Uterus (tissue), 2 donors: ENCODE data around the gene LGALS14.

Experiments used
- CTCF ChIP-seq, 4 experiments: fragments of 200-600 bp in 2 of 4; fragments of 450-650 bp in 2 of 4; sonication (generic) in 2 of 4; IDR thresholded peaks; one replicate each; pipeline ENCODE4 v1.5.1; 2016 to 2019; ENCODE audit warnings: antibody characterized with exemption in 4 of 4, mild to moderate bottlenecking in 2 of 4, moderate library complexity in 1 of 4
- POLR2A ChIP-seq, 2 donors: fragments of 450-650 bp; IDR thresholded peaks; one replicate each; pipeline ENCODE4 v1.6.1; 2016; ENCODE audit warnings: antibody characterized with exemption in 2 of 2, mild to moderate bottlenecking in 1 of 2, moderate library complexity in 1 of 2

DNA sequence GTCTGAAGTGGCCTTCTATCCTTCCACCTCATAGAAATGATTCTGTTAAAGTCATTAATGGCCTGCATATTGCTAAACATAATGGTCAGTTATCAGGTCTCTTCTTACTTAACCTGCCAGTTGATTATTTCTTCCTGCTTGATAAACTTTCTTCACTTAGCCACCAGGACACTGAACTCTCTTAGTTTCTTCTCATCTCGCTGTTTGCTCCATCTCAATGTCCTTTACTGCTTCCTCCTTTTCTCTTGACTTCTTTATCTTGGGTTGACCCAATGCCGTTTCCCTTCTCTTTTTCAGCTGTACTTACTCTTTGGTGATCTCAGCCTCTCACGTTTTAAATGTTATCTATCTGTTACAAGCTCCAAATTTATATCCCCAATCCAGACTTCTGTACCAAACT lies 50.7 kb downstream of the LGALS14 start:
- no peak for TF ChIP-seq CTCF (IDR thresholded peaks at IDR 0.05)
- no peak for TF ChIP-seq POLR2A (IDR thresholded peaks at IDR 0.05)
